Nephron progenitor cell (in vitro differentiated cells): ENCODE measurements around the gene SEMA3C.

Experiments
- DNase-seq: peaks from one replicate; pipeline ENCODE4 v3.0.0; 2021
- H3K27ac Mint-ChIP-seq: 2 replicates; pipeline ENCODE4 v1.8.0; 2021; ENCODE audit warnings: mild to moderate bottlenecking, moderate library complexity, mixed read lengths
- H3K27me3 Mint-ChIP-seq: 2 replicates; pipeline ENCODE4 v1.8.0; 2021; ENCODE audit warnings: mild to moderate bottlenecking, low read depth, mixed read lengths; ENCODE audit not compliant: poor library complexity
- H3K36me3 Mint-ChIP-seq: 2 replicates; pipeline ENCODE4 v1.8.0; 2021; ENCODE audit warnings: low read depth, mixed read lengths
- H3K4me1 Mint-ChIP-seq: 2 replicates; pipeline ENCODE4 v1.8.0; 2021; ENCODE audit warnings: mixed read lengths
- H3K4me3 Mint-ChIP-seq: 2 replicates; pipeline ENCODE4 v1.8.0; 2021; ENCODE audit warnings: mild to moderate bottlenecking, moderate library complexity, mixed read lengths
- H3K9me3 Mint-ChIP-seq: 2 replicates; pipeline ENCODE4 v1.8.0; 2021; ENCODE audit warnings: mild to moderate bottlenecking, moderate library complexity, mixed read lengths
- CTCF ChIP-seq: fragments of 200-600 bp; sonication (generic); IDR thresholded peaks from 2 replicates; pipeline ENCODE4 v1.5.0; 2021; ENCODE audit warnings: antibody characterized with exemption

The SEMA3C gene

GRCh38 chr7:80729591-80730320 lies 189.1 kb downstream of the SEMA3C start:
- Mint-ChIP-seq H3K9me3 (peaks cover 2% of the 10 kb centered on the region), H3K36me3 (no peaks in the 10 kb centered on the region), H3K27me3 (no peaks in the 10 kb centered on the region), H3K4me3 (no peak overlapping the region), H3K4me1 (peaks cover 40% of the 10 kb centered on the region), H3K27ac (no peak overlapping the region)
- no peak for TF ChIP-seq CTCF
- DNase-seq = no peak

- DNase-seq = peak; percentile 29
- TF ChIP-seq CTCF = no peak
- Mint-ChIP-seq H3K27ac (no peak overlapping the region), H3K27me3 (no peaks in the 10 kb centered on the region), H3K9me3 (no peaks in the 10 kb centered on the region), H3K4me1 (peaks cover 67% of the 10 kb centered on the region), H3K4me3 (no peak overlapping the region), H3K36me3 (no peaks in the 10 kb centered on the region)
These were observed 192.2 kb downstream of the SEMA3C start for GRCh38 chr7:80726666-80727065.

- H3K27me3 Mint-ChIP-seq = no peaks in the 10 kb centered on the region
- H3K9me3 Mint-ChIP-seq = no peaks in the 10 kb centered on the region
- H3K36me3 Mint-ChIP-seq = no peaks in the 10 kb centered on the region
- peak overlapping the region; percentile 28 for H3K27ac Mint-ChIP-seq
- H3K4me1 Mint-ChIP-seq = peaks cover 67% of the 10 kb centered on the region
- DNase-seq = no peak
- TF ChIP-seq CTCF = no peak
- H3K4me3 Mint-ChIP-seq = no peak overlapping the region
These were observed 193.7 kb downstream of the SEMA3C start for GRCh38 chr7:80725181-80725611.

GRCh38 chr7:80724249-80724871 lies 194.5 kb downstream of the SEMA3C start:
- no peak for DNase-seq
- Mint-ChIP-seq H3K27me3 (no peaks in the 10 kb centered on the region), H3K27ac (peak overlapping the region; percentile 72), H3K9me3 (no peaks in the 10 kb centered on the region), H3K36me3 (no peaks in the 10 kb centered on the region), H3K4me1 (peaks cover 67% of the 10 kb centered on the region), H3K4me3 (no peak overlapping the region)
- TF ChIP-seq CTCF = no peak

- TF ChIP-seq CTCF = no peak
- DNase-seq = no peak
- Mint-ChIP-seq H3K4me1 (peaks cover 67% of the 10 kb centered on the region), H3K27ac (peak overlapping the region; percentile 15), H3K27me3 (no peaks in the 10 kb centered on the region), H3K4me3 (no peak overlapping the region), H3K36me3 (no peaks in the 10 kb centered on the region), H3K9me3 (no peaks in the 10 kb centered on the region)
These were observed 196.1 kb downstream of the SEMA3C start for GRCh38 chr7:80722616-80723195.
